Thyroid gland (tissue), 4 donors: ENCODE data around the gene PIGO. TPM values are rescaled to one million over a fixed set of nuclear protein-coding genes. Genes with fewer than 3 reads are reported as not detected.
A peak's percentile ranks its signal among the peaks of the same experiment; 100 is the strongest.

Source experiments
- DNase-seq, 2 donors: peaks; one replicate each; pipeline ENCODE4 v3.0.0-alpha.2; 2019
- H3K27ac ChIP-seq, 3 donors: fragments of 200-600 bp; sonication (generic); 1 replicate in 2 of 3; 2 replicates in 1 of 3; pipeline ENCODE4 v1.5.1; 2016 to 2019; ENCODE audit warnings: mild to moderate bottlenecking in 1 of 3, moderate library complexity in 1 of 3
- H3K27me3 ChIP-seq: fragments of 200-600 bp; sonication (generic); one replicate; pipeline ENCODE4 v1.5.1; 2019
- H3K36me3 ChIP-seq, 2 donors: fragments of 200-600 bp; sonication (generic); one replicate each; pipeline ENCODE4 v1.5.1; 2016 to 2019
- H3K4me1 ChIP-seq, 2 donors: fragments of 200-600 bp; sonication (generic); one replicate each; pipeline ENCODE4 v1.5.1; 2017 to 2019
- H3K4me3 ChIP-seq, 3 donors: fragments of 200-600 bp; sonication (generic); replicated peaks in 1 of 3; 1 replicate in 2 of 3; 2 replicates in 1 of 3; pipeline ENCODE4 v1.5.1; 2016; ENCODE audit warnings: mild to moderate bottlenecking in 1 of 3
- H3K9me3 ChIP-seq: fragments of 200-600 bp; sonication (generic); one replicate; pipeline ENCODE4 v1.5.1; 2017
- CTCF ChIP-seq, 6 experiments: fragments of 200-600 bp in 3 of 6; fragments of 450-650 bp in 3 of 6; sonication (generic) in 3 of 6; IDR thresholded peaks; one replicate each; pipeline ENCODE4 v1.5.1; 2016 to 2019; ENCODE audit warnings: antibody characterized with exemption in 6 of 6, mild to moderate bottlenecking in 2 of 6, inconsistent platforms in 1 of 6, moderate library complexity in 1 of 6
- POLR2A ChIP-seq, 2 donors: fragments of 450-650 bp; IDR thresholded peaks; one replicate each; pipeline ENCODE4 v1.6.1; 2017; ENCODE audit warnings: antibody characterized with exemption in 2 of 2, mild to moderate bottlenecking in 2 of 2, moderate library complexity in 1 of 2
- WGBS, 2 donors: methylation state at CpG; one replicate each; pipeline ENCODE4 v1.1.5; 2017; 5-methylcytosine and 5-hydroxymethylcytosine counted together
- intact Hi-C: fragments of 100-400 bp; cut with DNase I; formaldehyde crosslinking; loops from one replicate; pipeline ENCODE4 v1.15.1; 2023
- total RNA-seq, 4 donors: library from RNA; depleted of rRNA; stranded (reverse); fragments of >200 nt; gene quantifications; one replicate each; pipeline ENCODE4 v1.2.3, GENCODE V29; 2016

PIGO gene
- total RNA-seq, 4 donors from 2014 or later: 20.8 to 50.5 (median 39.4) TPM

DNA sequence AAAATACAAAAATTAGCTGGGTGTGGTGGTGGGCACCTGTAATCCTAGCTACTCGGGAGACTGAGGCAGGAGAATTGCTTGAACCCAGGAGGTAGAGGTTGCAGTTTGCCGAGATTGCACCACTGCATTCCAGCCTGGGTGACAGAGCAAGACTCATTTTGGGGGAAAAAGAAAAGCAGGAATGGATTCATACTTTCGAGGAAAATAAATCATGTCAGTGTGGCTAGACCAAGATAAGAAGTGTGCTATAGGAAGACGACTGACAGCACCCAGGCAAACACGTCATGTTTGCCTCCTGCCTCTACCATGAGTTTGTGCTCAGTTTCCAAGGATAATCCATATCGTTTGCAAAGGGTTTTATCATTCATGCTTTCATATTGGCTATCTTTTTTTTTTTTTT lies 38.5 kb upstream of the PIGO start:
- H3K27ac ChIP-seq: no peak overlapping the region
- no peak overlapping the region for H3K4me3 ChIP-seq
- no peak for DNase-seq
- no peaks in the 10 kb centered on the region for H3K27me3 ChIP-seq
- no peaks in the 10 kb centered on the region for H3K36me3 ChIP-seq
- WGBS, 2 donors: 88 to 89% methylated on average over 6 of the region's 6 CpGs
- TF ChIP-seq CTCF (IDR thresholded peaks at IDR 0.05): no peak
- TF ChIP-seq POLR2A (IDR thresholded peaks at IDR 0.05): no peak
- no peaks in the 10 kb centered on the region for H3K4me1 ChIP-seq
- no peaks in the 10 kb centered on the region for H3K9me3 ChIP-seq
- intact Hi-C loops: no loop called here

GRCh38 chr9:35116898-35117551 lies 20.6 kb upstream of the PIGO start:
- intact Hi-C loops: loop anchor here (2.0 to 10.0 kb wide), 3 partner anchors 140 to 438 kb away; no protein-coding TSS in a partner anchor
- DNase-seq: peak; percentile 93 to 95
- no peak for TF ChIP-seq POLR2A (IDR thresholded peaks at IDR 0.05)
- peak; percentile 82 to 98 (median 93) for TF ChIP-seq CTCF (IDR thresholded peaks at IDR 0.05)
- Histone ChIP-seq H3K27ac (peak overlapping the region; percentile 20 to 92 (median 85)), H3K36me3 (no peaks in the 10 kb centered on the region), H3K9me3 (no peaks in the 10 kb centered on the region), H3K4me1 (peaks cover 20 to 38% of the 10 kb centered on the region in 2 donors), H3K27me3 (no peaks in the 10 kb centered on the region), H3K4me3 (peak overlapping the region in 1 of 3 donors; percentile 42)
- WGBS, 2 donors: 17 to 18% methylated on average over 30 of the region's 30 CpGs

GRCh38 chr9:35116539-35116897 lies 20.1 kb upstream of the PIGO start:
- H3K4me3 ChIP-seq: peak overlapping the region in 1 of 3 donors; percentile 42
- H3K4me1 ChIP-seq: peaks cover 23 to 42% of the 10 kb centered on the region in 2 donors
- H3K27ac ChIP-seq: peak overlapping the region; percentile 79 to 92 (median 85)
- TF ChIP-seq POLR2A (IDR thresholded peaks at IDR 0.05) (no peak), CTCF (IDR thresholded peaks at IDR 0.05) (no peak)
- no peaks in the 10 kb centered on the region for H3K27me3 ChIP-seq
- intact Hi-C loops: loop anchor here (2.0 to 10.0 kb wide), 3 partner anchors 140 to 438 kb away; no protein-coding TSS in a partner anchor
- H3K36me3 ChIP-seq: no peaks in the 10 kb centered on the region
- H3K9me3 ChIP-seq: no peaks in the 10 kb centered on the region
- DNase-seq: peak in 1 of 2 donors; percentile 9
- WGBS, 2 donors: 0 to 1% methylated on average over 11 to 12 of the region's 12 CpGs

DNA sequence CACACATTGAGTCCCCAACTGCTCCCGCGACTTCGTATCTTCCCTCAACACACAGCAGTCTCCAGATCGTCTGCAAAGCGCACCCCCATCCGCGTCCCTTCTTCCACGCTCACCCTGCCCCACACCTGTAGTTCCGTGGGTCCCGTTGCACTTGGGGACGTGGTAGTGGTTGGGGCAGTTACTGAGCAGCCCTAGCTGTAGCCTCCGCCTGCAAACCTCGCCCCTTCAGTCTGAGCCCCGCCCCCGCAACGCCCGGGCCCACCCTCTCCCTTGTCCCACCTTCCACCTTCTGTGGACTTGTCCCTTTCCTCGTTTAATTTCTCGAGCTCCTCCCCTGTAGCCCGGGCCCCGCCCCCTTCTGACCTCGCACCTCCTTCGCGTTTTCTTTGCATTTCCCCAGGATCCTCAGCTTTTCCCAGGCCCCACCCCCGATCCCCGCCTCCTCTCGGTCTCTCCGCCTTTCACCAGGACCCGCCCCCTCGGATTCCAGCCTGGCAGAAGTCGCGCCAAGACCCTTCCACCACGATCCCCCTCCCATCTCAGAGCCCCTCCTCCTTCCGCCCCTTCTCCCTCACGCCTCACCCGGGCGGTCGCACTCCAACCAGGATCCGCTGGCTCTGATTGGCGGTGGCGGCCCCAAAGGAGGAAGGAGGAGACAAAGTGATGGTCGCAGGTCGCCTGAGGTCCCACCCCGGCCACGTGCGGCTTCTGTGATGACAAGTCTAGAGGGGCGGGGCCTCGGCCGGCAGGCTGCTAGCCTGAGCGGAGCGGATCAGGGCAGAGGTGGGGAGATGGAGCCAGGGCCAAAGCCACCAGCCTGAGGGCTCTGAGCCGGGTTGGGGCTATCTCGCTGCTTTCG lies 19.5 kb upstream of the PIGO start, which contains the start of gene ATOSB:
TSS of gene ATOSB (minus strand) at position 183 of the 859 bp plus-strand sequence. CDS start 7,588 bp downstream, outside the sequence.
- peak within 1 kb of the TSS; percentile 25 to 42 (median 41) for H3K4me3 ChIP-seq
- intact Hi-C loops: loop anchor here (2.0 to 10.0 kb wide), 3 partner anchors 141 to 439 kb away; no protein-coding TSS in a partner anchor
- H3K4me1 ChIP-seq: peaks cover 26 to 43% of the 10 kb centered on the region in 2 donors
- WGBS, 2 donors: 0 to 1% methylated on average over 43 to 44 of the region's 54 CpGs
- H3K9me3 ChIP-seq: no peaks in the 10 kb centered on the region
- TF ChIP-seq CTCF (IDR thresholded peaks at IDR 0.05): no peak
- TF ChIP-seq POLR2A (IDR thresholded peaks at IDR 0.05): peak in 1 of 2 donors; percentile 77
- H3K36me3 ChIP-seq: no peaks in the 10 kb centered on the region
- peak; percentile 99 for DNase-seq
- peak within 1 kb of the TSS; percentile 79 to 92 (median 85) for H3K27ac ChIP-seq
- no peaks in the 10 kb centered on the region for H3K27me3 ChIP-seq
